SKM-1 (cell line): ENCODE results near the gene TSR3.

Source experiments
- DNase-seq: peaks from one replicate; lab custom pipeline; 2025; ENCODE audit not compliant: unreplicated experiment; lab: John Stamatoyannopoulos, UW

Gene TSR3

GRCh38 chr16:1310832-1311200, 40.9 kb downstream of the TSR3 start:
- DNase-seq, result no peak

DNA sequence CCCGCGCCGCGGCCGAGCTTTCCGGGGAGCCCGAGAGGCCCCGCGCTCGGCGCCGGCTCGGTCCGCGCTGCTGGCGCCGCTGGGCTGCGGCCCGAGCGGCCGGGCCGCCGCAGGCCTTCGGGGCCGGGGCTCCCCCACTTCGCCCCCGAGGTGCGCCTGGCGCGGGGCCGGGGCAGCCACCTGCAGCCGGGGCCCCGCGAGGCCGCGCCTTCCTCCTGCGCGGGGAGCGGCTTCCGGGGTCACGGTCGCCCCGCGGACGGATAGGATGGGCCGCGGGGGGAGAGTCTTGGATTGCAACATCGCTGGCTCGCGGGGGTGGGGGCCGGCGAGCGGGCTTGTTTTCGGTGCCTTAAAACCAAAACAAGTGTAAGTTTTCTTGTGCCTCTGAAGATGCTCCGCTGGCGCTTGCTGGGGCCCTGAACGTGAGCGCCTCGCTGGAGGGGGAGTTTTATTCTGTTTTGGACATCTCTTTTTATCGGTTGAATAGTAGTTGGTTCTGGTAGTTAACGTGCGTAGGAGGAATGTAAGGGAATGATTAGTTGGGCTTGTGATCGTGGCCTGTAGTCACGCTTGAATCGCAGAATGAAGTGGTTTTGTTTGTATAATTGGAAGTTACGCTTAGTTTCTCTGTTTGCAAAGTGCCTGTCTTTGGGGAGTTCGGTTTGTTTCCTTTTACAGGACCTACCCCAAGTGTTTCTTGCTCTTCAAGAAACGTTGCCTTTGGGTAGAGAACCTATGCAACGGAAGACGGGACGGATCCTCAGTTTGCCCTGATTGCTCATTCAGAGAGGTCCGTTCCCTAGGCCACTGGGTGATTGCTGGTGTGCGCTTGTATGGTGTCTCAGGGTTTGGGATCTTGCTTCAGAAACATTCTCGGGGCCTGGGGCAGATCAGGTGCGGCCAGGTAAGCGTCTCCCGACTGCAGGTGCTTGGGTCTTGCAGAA, 41.5 kb downstream of the TSR3 start:
- peak; percentile 41 for DNase-seq

- peak; percentile 85 for DNase-seq
Measured at GRCh38 chr16:1308977-1309885, 42.4 kb downstream of the TSR3 start, which contains the start of gene UBE2I. Gene UBE2I, plus strand, starts transcription at chr16:1309636. Its CDS starts 4,395 bp downstream, at chr16:1314031.

DNA sequence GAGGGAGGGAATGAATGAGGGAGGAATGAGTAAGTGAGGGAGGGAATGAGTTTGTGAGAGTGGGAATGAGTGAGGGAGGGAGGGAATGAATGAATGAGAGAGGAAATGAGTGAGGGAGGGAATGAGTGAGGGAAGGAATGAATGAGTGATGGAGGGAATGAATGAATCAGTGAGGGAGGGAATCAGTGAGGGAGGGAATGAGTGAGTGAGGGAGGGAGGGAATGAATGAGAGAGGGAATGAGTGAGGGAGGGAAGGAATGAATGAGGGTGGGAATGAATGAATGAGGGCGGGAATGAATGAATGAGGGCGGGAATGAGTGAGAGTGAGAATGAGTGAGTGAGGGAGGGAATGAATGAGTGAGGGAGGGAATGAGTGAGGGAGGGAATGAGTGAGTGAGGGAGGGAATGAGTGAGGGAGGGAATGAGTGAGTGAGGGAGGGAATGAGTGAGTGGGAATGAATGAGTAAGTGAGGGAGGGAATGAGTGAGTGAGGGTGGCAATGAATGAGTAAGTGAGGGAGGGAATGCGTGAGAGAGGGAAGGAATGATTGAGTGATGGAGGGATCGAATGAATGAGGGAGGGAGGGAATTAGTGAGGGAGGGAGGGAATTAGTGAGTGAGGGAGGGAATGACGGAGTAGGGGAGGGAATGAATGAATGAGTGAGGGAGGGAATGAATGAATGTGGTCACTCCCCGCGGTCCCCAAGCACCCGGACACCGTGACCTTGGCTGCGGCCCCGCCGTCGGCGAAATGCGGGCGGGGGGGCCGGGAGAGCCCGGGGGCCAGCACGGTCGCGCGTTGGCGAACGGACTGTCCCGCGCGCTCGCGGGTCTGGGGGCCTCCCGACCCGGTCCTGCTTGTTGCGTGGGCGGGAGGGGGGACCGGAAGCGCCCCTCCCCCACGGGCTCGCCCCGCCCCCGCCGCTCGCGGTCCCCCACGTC, 43.4 kb downstream of the TSR3 start:
- peak; percentile 15 for DNase-seq

GRCh38 chr16:1306334-1306733, 45.3 kb downstream of the TSR3 start:
- no peak for DNase-seq

DNA sequence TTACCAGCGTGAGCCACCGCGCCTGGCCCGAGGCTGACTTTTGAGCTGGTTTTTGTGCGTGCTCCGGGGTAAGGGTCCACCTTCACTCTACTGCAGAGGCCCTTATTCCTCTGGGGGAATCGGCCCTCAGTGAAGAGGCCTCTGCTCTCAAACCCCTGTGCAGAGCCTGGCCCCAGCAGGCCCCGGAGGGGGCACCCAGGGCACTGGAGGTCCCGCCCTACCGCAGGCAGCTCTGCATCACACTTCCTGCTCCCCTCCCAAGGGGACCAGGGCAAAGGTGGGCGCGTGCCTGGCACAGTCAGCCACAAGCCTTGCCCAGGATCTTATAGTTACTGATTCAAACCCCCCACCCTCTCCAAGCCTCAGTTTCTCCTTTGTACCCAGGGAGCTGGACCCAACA, 45.9 kb downstream of the TSR3 start:
- DNase-seq, result no peak

GRCh38 chr16:1301562-1301961, 50.1 kb downstream of the TSR3 start:
- DNase-seq, result no peak

GRCh38 chr16:1300664-1301476, 50.8 kb downstream of the TSR3 start:
- DNase-seq, result peak; percentile 46

DNA sequence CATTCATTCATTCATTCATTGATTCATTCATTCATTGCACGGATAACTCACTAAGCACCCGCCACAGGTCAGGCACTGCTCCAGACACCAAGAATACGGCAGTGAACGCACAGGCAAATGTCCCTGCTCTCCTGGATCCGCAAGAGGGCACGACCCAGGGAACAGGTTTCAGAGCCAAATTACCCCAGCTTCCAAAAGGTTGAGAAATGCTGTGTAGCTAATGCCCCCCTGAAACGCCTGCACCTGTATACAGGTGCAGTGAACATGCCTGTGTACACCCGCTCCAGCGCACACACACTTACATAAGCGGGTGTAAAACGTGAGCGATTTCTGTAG, 51.8 kb downstream of the TSR3 start:
- DNase-seq, result no peak
